OCI-LY1 (cell line): ENCODE results near the gene MAP4K3.

ENCODE experiments used
- CTCF ChIP-seq: fragments of 200-600 bp; sonication (generic), shearing (Covaris generic); IDR thresholded peaks from 2 replicates; pipeline ENCODE4 v1.5.1; 2017; ENCODE audit warnings: mild to moderate bottlenecking, antibody characterized with exemption, low read length, moderate library complexity, mixed read lengths
- EZH2 ChIP-seq: fragments of 200-600 bp; sonication (generic), shearing (Covaris generic); IDR thresholded peaks from 2 replicates; pipeline ENCODE4 v1.8.0; 2017; ENCODE audit warnings: borderline replicate concordance, mixed run types, mild to moderate bottlenecking, antibody characterized with exemption, low read length, moderate library complexity, mixed read lengths

- TF ChIP-seq CTCF (no peak), EZH2 (no peak)
Observed at GRCh38 chr2:39265315-39265714, 171.8 kb downstream of the MAP4K3 start.
